ENCODE measurements around the gene ISX. TPM values are rescaled to one million over a fixed set of nuclear protein-coding genes. Genes with fewer than 3 reads are reported as not detected.

Gene ISX
- total and polyA plus RNA-seq, 9 of the 15 experiments (the other 6 are each of a cell fraction or from before 2014, with no cell fraction given), result 0.03 to 0.36 (median 0.07) TPM

- DNase-seq (ENCODE audit: extremely low read depth in 1 of 4, low spot score in 3 of 4), result peak; percentile 58 to 76 (median 67)
- ChIA-PET POLR2A (no interaction called here), CTCF (ENCODE audit: low intra/inter-chr PET ratio) (no interaction called here)
- peak; percentile 94 for ATAC-seq
- no peak overlapping the region for H3K9ac ChIP-seq (ENCODE audit: insufficient read depth in 1 of 2, low read depth in 2 of 2, low read length in 2 of 2)
- H4K20me1 ChIP-seq (replicated peaks; ENCODE audit: control insufficient read depth, insufficient read depth, low read length), result no peaks in the 10 kb centered on the region
- intact Hi-C loops (cut with micrococcal nuclease), result no loop called here
- in situ Hi-C loops (cut with MboI), result no loop called here
- no TSS peak for BruUV-seq (replicated peaks)
- no peaks in the 10 kb centered on the region for H3K9me3 ChIP-seq (replicated peaks; ENCODE audit: control insufficient read depth, insufficient read depth, low read depth, low read length)
- WGBS (ENCODE audit: insufficient coverage, low coverage, missing lambda C conversion rate), result 14% methylated on average over 1 of the region's 1 CpG
- H3K9me1 ChIP-seq (ENCODE audit: control insufficient read depth, insufficient read depth, low read length), result no peaks in the 10 kb centered on the region
- peak; percentile 95 for FAIRE-seq
- peak overlapping the region; percentile 76 for H2AFZ ChIP-seq (ENCODE audit: low read depth, low read length)
- 0 out of 3 replicates have a peak, but pooled peaks cover 4% of the 10 kb centered on the region for H3K36me3 ChIP-seq (ENCODE audit: control insufficient read depth, insufficient read depth, low read length)
- no peaks in the 10 kb centered on the region for H3K79me2 ChIP-seq (ENCODE audit: control insufficient read depth, insufficient read depth, low read length)
- H3K27ac ChIP-seq (ENCODE audit: extremely low read depth, low read depth, low read length), result peak overlapping the region; percentile 54; the same call in 2 of the 3 replicates
- no peaks in the 10 kb centered on the region for H3K27me3 ChIP-seq (ENCODE audit: control insufficient read depth in 2 of 2, insufficient read depth in 2 of 2, low read length in 2 of 2)
- H3K4me1 ChIP-seq (replicated peaks in 1 of 2; ENCODE audit: control insufficient read depth in 2 of 2, insufficient read depth in 2 of 2, low read length in 2 of 2), result peaks cover 16 to 21% of the 10 kb centered on the region in 2 experiments; a peak in 4 of 5 replicates
- H3K4me3 ChIP-seq, result no peak overlapping the region
- peak overlapping the region; percentile 29; the same call in 1 of the 2 replicates for H3K4me2 ChIP-seq (ENCODE audit: insufficient read depth, low read length)
- TF ChIP-seq FOXK2 (conservative IDR thresholded peaks at IDR 0.05 in 1 of 2, IDR thresholded peaks at IDR 0.05 in 1 of 2; ENCODE audit: low read depth in 2 of 2), result 0 out of 4 replicates have a peak, but pooled peaks of 1 of the 2 experiments have one; percentile 21
- TF ChIP-seq L3MBTL2 (IDR thresholded peaks at IDR 0.05), result peak; percentile 64
- TF ChIP-seq SNRNP70 (optimal IDR thresholded peaks at IDR 0.05; ENCODE audit: low read depth, low read length), result no peak
- TF ChIP-seq NFRKB (IDR thresholded peaks at IDR 0.05; ENCODE audit: low read depth), result 0 out of 2 replicates have a peak, but pooled peaks have one; percentile 21
- peak; percentile 93 for TF ChIP-seq C11orf30 (IDR thresholded peaks at IDR 0.05; ENCODE audit: low read depth)
- TF ChIP-seq EP400 (IDR thresholded peaks at IDR 0.05), result 0 out of 2 replicates have a peak, but pooled peaks have one; percentile 16
- peak; percentile 43; the same call in 1 of the 2 replicates for TF ChIP-seq ZNF592 (IDR thresholded peaks at IDR 0.05)
- TF ChIP-seq TEAD4 (IDR thresholded peaks at IDR 0.05; ENCODE audit: low read length), result peak; percentile 20; the same call in 1 of the 2 replicates
- no peak for TF ChIP-seq TEAD4 (CRISPR knock-in tag; IDR thresholded peaks at IDR 0.05; ENCODE audit: borderline replicate concordance)
- TF ChIP-seq CBFA2T3 (IDR thresholded peaks at IDR 0.05), result peak; percentile 4; the same call in 1 of the 2 replicates
- TF ChIP-seq, protein P1, sequence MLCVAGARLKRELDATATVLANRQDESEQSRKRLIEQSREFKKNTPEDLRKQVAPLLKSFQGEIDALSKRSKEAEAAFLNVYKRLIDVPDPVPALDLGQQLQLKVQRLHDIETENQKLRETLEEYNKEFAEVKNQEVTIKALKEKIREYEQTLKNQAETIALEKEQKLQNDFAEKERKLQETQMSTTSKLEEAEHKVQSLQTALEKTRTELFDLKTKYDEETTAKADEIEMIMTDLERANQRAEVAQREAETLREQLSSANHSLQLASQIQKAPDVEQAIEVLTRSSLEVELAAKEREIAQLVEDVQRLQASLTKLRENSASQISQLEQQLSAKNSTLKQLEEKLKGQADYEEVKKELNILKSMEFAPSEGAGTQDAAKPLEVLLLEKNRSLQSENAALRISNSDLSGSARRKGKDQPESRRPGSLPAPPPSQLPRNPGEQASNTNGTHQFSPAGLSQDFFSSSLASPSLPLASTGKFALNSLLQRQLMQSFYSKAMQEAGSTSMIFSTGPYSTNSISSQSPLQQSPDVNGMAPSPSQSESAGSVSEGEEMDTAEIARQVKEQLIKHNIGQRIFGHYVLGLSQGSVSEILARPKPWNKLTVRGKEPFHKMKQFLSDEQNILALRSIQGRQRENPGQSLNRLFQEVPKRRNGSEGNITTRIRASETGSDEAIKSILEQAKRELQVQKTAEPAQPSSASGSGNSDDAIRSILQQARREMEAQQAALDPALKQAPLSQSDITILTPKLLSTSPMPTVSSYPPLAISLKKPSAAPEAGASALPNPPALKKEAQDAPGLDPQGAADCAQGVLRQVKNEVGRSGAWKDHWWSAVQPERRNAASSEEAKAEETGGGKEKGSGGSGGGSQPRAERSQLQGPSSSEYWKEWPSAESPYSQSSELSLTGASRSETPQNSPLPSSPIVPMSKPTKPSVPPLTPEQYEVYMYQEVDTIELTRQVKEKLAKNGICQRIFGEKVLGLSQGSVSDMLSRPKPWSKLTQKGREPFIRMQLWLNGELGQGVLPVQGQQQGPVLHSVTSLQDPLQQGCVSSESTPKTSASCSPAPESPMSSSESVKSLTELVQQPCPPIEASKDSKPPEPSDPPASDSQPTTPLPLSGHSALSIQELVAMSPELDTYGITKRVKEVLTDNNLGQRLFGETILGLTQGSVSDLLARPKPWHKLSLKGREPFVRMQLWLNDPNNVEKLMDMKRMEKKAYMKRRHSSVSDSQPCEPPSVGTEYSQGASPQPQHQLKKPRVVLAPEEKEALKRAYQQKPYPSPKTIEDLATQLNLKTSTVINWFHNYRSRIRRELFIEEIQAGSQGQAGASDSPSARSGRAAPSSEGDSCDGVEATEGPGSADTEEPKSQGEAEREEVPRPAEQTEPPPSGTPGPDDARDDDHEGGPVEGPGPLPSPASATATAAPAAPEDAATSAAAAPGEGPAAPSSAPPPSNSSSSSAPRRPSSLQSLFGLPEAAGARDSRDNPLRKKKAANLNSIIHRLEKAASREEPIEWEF (CRISPR knock-in tag; IDR thresholded peaks at IDR 0.05), result no peak
- peak; percentile 41; the same call in 1 of the 2 replicates for TF ChIP-seq JUND (IDR thresholded peaks at IDR 0.05; ENCODE audit: borderline replicate concordance, low read depth, low read length)
- TF ChIP-seq JUND (tag; IDR thresholded peaks at IDR 0.05; ENCODE audit: borderline replicate concordance, low read depth, low read length), result no peak; the same call in 2 of the 3 replicates
- TF ChIP-seq POU5F1 (IDR thresholded peaks at IDR 0.05; ENCODE audit: borderline replicate concordance, low read depth, low read length, partially characterized antibody), result no peak
These were observed 1.3 kb upstream of the ISX start for GRCh38 chr22:35064664-35065063.
